HG03066 (cell line): Measurements from ENCODE around the gene WEE2.
"Not testable (repeated sequence)": the region's sequence is repeated elsewhere in the genome, so short reads cannot be mapped to it uniquely, and the experiment has no call there.

Source experiments
- ATAC-seq: cut with Tn5 transposase; IDR thresholded peaks from one replicate; pipeline ENCODE4 v1.9.1; 2021; ENCODE audit warnings: low read depth; ENCODE audit not compliant: unreplicated experiment

The WEE2 gene

GRCh38 chr7:141689072-141689825, 18.9 kb upstream of the WEE2 start:
- not testable (repeated sequence) for ATAC-seq

DNA sequence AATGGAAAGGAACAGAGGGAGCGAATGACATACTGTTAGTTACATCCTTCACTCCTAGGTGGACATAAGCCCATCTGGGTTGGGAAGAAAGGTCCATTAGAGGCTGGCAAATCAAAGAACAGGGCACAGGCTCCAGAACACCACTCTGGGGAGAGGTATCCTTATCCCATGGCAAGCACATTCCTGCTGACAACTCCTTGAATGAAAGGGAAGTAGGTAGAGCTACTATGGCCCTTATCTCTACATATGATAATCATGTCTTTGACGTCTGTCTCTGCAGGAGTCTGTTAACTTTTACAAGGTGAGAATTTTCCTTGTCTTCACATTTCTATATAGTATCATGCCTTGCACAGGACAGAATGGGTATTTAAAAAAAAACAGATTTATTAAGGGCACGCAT, 16.6 kb upstream of the WEE2 start:
- no peak for ATAC-seq

DNA sequence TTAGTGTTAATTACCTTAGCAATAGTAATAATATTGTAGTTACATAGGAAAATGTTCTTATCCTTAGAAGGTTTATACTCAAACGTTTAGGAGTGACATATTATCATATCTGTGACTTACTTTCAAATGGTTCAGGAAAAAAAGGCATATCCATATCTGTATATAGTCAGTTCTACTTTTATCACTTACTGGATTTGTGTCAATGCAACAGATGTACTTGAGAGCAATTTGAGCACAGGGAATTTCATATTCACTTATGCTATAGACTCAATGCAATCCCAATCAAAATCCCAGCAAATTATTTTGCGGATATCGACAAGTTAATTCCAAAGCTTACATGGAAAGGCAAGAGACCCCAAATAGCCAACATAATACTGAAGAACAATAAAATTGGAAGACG, 16.2 kb upstream of the WEE2 start:
- ATAC-seq = no peak

GRCh38 chr7:141693082-141693481, 15.1 kb upstream of the WEE2 start:
- ATAC-seq = no peak

- ATAC-seq = no peak
These were observed 12.3 kb upstream of the WEE2 start for GRCh38 chr7:141695803-141696289.

DNA sequence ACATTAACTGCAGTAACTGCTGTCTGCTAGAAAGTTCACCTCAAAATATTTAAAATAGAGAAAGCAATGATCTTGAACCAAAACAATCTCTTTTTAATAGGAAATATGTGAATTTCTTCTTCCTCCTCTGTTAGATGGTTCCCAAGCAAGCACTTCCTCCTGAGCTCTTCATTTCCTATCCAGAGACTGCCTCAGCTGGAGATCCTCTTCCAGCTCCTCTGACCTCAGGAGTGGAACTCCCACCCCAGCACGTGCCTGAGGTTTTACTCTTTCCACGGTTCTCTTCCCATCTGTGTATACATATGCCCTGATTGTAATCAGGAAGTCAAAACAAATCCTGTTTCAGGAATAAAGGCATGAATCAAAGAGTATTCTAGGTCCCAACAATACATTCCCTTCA, 11.8 kb upstream of the WEE2 start:
- no peak for ATAC-seq

- ATAC-seq = no peak
These were observed 10.8 kb upstream of the WEE2 start for GRCh38 chr7:141697211-141697871.

GRCh38 chr7:141698247-141699015, 9.7 kb upstream of the WEE2 start:
- no peak for ATAC-seq

GRCh38 chr7:141699860-141700259, 8.3 kb upstream of the WEE2 start:
- ATAC-seq = no peak

- no peak for ATAC-seq
These were observed 7.8 kb upstream of the WEE2 start for GRCh38 chr7:141700296-141700847.

GRCh38 chr7:141700848-141701371, 7.2 kb upstream of the WEE2 start:
- peak; percentile 3 for ATAC-seq

GRCh38 chr7:141701489-141702046, 6.6 kb upstream of the WEE2 start:
- peak; percentile 80 for ATAC-seq

- ATAC-seq = peak; percentile 70
These were observed 6.0 kb upstream of the WEE2 start, which contains the start of gene DENND11 for GRCh38 chr7:141702047-141702567. Gene DENND11 (minus strand): TSS chr7:141702166. CDS start chr7:141702153, 13 bp downstream.

DNA sequence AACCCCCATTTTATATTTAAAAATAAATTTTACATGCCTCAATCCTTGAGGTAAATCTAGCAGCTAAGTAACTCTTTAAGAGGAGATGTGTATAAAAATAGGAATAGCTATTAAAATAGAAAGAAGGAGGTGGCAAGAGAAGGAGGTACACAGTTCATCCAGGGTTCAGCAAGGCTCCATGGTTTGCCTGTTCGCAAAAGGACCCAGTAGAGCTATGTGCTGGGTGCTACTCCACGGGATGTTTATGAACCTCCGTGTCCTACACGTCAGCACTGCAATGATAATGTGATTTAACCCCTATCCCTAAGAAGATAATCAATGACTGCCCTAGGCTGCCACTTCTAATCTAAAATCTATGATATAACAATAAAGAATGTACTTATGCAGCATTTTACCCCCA, 5.3 kb upstream of the WEE2 start:
- no peak for ATAC-seq

DNA sequence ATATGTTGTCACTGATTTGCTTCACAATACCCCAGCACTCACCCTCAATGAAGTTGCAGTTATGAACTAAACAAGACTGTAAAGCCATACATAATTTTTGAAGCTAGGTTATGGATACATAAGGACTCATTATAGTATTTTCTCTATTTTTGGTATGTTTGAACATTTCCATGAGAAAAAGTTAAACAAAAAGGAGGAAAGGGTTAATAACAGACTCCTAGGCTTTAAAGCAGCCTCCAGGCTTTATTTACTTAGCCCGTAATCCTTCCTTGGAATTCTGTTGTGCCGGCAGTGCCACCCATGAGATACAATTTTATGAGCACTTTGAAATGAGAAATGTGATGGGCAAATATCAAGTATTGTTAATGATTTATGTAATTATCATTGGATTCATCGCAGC, 4.0 kb upstream of the WEE2 start:
- ATAC-seq = no peak

DNA sequence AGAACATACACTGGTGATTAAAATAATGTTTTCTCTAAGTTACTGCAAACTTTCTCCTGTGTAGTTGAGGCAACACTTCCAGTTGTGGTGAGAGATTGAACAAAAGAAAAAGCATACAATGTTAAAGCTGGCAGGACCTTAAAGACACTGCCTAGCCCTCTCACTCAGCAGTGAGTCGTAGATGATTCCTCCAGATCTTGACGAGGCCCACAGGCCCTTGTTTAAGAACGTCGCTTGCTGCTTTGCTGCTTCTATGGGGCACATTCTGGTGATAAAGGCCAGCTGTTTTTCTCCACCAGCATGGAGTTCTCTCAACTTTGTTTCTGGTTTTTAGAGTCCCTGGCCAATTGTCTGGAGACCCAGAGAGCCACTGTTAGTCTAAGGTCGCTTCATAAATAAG, 3.4 kb upstream of the WEE2 start:
- no peak for ATAC-seq

DNA sequence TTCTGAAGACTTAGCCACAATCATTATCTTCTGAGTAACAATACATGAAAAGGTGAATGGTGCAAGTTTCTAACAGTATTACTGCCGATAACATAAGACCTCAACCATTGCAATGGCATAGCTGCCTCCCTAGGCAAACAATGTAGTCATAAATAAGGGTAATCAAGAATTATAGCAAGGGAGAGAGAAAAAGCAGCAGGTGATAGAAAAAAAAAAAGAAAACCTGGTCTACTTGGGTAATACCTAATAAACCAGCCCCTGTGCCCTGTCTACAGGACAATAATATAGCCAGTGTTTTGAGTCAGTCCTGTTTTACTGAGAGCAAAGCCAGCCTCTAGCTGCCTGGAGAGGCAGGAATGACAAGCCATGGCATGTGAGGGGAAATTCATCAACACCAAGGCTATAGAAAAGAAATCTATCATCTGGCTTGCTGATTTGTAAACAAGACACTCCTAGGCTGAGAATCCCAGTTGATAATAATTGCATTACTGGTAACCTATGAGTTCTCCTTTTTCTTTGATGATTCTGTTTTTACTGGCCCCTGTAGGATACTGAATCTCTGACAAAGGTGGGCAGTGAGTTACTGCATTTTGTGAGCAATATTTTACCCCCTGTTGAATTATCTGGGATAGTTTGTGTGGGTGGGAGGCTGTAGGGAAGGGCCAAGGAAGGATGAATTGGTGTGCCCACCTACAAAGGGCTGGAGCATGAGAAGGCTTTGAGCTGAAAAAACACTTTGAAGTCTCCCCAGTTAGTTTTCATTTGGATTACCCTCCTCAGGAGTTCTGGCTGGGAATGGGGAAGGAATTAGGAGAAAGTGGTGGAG, 1.7 kb upstream of the WEE2 start:
- no peak for ATAC-seq

GRCh38 chr7:141709318-141709717, 1.2 kb downstream of the WEE2 start:
- ATAC-seq = no peak

DNA sequence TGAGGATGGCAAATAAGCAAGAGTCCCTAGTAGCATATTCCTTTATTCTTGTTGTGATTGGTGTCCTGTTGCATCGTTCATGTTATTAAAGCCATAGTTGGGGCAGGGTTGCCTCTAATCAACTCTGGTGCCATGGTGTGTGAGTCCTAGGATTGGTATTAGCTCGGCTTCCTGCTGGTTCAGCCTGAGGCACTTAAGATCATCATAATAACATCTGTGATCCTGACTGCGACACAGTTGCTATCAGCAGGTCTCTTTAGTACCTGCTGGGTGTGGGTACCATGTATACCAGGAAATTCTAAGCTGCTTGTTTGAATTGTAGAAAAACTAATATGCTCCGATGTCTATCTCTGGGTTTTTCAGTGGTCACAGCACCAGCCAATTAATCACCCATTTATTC, 1.6 kb downstream of the WEE2 start:
- no peak for ATAC-seq
